Measurements from ENCODE around the gene HFE. TPM values are rescaled to one million over a fixed set of nuclear protein-coding genes. Genes with fewer than 3 reads are reported as not detected.

HFE gene
- total and polyA plus RNA-seq, 10 of the 15 experiments (the other 5 are each of a cell fraction or from before 2014, with no cell fraction given) = 0.52 to 5.9 (median 1.7) TPM

DNA sequence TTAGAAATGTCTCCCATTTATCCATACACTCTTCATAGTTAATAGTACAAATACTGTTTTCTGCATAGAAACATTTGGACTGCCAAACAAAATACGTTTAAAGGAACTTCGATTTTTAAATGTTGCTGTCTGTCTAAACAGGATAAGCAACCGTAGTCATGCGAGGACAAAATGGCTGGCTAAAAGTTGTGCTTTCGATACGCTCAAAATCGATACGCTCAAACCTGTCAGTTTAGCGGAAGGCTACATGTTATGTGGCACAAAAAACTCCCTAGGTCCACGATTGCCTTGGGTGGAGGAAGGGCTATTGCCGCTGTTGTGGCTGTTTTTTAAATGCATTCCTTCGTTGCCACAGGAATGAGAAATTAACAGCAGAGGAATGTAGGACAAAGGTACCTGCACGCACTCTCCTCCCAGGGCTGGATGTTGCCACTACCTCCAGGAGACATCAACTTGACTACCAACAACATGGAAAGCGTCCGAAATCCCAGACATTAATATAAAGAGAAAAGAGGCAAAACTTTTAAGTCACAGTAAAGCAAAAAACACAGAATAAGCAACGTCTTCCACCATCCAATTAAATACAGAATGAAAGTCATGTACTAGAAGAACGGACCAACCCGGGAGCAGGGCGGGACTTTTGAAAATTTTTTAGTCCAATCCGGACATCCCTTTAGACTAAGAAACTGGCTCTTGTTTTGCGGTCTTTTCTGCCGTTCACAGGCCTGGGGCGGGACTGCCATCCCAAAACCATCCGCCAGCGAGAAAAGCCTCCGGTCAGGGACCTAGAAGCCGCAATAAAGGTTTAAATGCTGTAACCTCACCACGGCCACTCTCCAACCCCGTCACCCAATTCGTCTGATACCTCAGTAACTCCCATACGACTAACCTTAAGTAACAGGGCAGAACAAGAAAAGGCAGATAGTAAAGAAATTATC, 32.2 kb upstream of the HFE start (continued):
- TF ChIP-seq, protein P1, sequence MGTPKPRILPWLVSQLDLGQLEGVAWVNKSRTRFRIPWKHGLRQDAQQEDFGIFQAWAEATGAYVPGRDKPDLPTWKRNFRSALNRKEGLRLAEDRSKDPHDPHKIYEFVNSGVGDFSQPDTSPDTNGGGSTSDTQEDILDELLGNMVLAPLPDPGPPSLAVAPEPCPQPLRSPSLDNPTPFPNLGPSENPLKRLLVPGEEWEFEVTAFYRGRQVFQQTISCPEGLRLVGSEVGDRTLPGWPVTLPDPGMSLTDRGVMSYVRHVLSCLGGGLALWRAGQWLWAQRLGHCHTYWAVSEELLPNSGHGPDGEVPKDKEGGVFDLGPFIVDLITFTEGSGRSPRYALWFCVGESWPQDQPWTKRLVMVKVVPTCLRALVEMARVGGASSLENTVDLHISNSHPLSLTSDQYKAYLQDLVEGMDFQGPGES (IDR thresholded peaks at IDR 0.05) = peak; percentile 55; the same call in 1 of the 2 replicates
- TF ChIP-seq EP300 (IDR thresholded peaks at IDR 0.05; ENCODE audit: borderline replicate concordance in 1 of 2, control insufficient read depth in 1 of 2, low read depth in 2 of 2, low read length in 2 of 2) (no peak), BCL11A (IDR thresholded peaks at IDR 0.05; ENCODE audit: low read depth, low read length) (peak; percentile 79), SMC3 (IDR thresholded peaks at IDR 0.05; ENCODE audit: borderline replicate concordance, low read length) (no peak), CBFB (IDR thresholded peaks at IDR 0.05; ENCODE audit: low read depth) (peak; percentile 79; the same call in 1 of the 2 replicates), BRCA1 (IDR thresholded peaks at IDR 0.05; ENCODE audit: low read depth, low read length) (0 out of 2 replicates have a peak, but pooled peaks have one; percentile 1), KAT2A (conservative IDR thresholded peaks at IDR 0.05; ENCODE audit: control insufficient read depth, low read depth, low read length) (peak; percentile 81), HCFC1 (IDR thresholded peaks at IDR 0.05; ENCODE audit: low read length) (peak; percentile 38; the same call in 1 of the 2 replicates), IKZF2 (IDR thresholded peaks at IDR 0.05) (peak; percentile 71 to 73; a peak in 3 of 4 replicates), POLR2AphosphoS2 (IDR thresholded peaks at IDR 0.05; ENCODE audit: low read depth, low read length) (peak; percentile 99), KDM1A (IDR thresholded peaks at IDR 0.05; ENCODE audit: borderline replicate concordance) (no peak), GATAD2B (conservative IDR thresholded peaks at IDR 0.05; ENCODE audit: low read depth) (no peak; the same call in 1 of the 2 replicates), HDAC6 (IDR thresholded peaks at IDR 0.05; ENCODE audit: unreplicated experiment) (no peak), CHD2 (IDR thresholded peaks at IDR 0.05; ENCODE audit: borderline replicate concordance, low read depth, low read length) (peak; percentile 72), WRNIP1 (IDR thresholded peaks at IDR 0.05; ENCODE audit: borderline replicate concordance, low read depth, low read length) (0 out of 2 replicates have a peak, but pooled peaks have one; percentile 28)

All from GM12878 (cell line).